Measurements from ENCODE around the gene GABRR3.

Gene GABRR3

DNA sequence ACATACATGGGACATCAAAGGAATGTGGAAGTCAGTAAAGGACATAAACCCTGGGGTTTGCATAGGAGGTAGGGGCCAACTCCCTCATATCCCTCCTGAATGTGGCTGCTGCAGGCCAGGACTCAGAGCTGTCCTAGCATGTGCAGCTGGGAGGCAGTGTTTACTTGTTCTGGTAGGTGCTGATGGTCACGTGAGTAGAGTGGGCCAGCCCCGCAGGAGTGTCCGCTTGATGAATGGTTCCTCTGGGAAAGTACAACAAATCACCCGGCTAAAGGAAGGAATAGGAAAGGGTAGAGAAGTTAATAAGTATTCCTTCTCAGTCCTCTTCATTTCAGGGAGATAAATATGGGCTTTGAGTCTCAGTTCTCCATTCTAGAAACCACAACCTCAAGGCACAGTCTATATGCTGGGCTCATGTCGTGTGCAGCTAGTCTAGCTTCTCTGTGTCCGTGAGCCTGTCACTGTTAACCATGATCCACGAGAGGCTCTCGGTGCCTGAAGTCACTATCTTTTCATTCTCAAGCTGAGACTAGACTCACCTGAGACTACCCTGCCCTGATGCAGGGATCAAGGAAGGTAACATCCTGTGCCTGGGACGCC is 80.8 kb downstream of the GABRR3 start:
- no peak for DNase-seq

DNA sequence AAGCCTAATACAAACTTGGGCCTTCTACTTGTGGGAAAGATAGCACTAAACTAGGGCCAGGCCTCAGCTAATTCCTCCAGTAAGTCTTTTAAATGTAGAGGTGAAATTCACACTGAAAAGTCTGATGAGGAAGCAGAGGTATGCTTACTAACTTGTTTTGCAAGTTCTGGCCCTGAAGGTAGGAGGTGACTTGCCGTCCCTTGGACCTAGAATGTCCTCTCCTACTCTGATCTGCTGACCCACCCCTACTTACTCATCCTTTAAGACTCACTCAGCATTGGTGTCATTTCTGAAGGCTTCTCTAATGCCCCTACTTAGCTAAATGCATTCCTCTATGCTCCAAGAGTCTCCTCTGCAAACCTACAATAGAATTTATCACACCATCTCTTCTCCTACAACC is 82.2 kb downstream of the GABRR3 start:
- no peak for DNase-seq

- no peak for DNase-seq
Measured at GRCh38 chr3:97952280-97952679, 82.8 kb downstream of the GABRR3 start.

- no peak for DNase-seq
Measured at GRCh38 chr3:97950360-97950759, 84.8 kb downstream of the GABRR3 start.

DNA sequence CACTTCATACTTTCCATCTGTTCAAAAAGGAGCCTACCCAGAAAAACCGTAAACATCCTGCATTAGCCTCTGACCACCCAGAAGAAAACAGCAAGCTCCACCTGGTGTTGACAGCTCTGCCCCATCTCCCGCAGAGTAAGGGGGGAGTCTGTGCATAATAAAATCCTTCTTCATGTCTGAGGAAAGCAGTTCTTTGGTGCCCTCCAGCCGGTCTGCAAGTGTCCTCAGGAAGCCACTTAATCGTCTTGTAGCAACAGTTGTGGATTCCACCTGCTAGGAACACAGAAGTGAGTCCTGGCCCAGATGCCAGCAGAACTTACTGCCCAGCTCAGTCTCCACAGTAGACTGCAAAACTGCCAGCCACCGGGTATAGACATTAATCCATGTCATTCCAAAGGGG is 85.4 kb downstream of the GABRR3 start:
- no peak for DNase-seq

GRCh38 chr3:97949110-97949485 is 86.0 kb downstream of the GABRR3 start:
- DNase-seq: no peak

DNA sequence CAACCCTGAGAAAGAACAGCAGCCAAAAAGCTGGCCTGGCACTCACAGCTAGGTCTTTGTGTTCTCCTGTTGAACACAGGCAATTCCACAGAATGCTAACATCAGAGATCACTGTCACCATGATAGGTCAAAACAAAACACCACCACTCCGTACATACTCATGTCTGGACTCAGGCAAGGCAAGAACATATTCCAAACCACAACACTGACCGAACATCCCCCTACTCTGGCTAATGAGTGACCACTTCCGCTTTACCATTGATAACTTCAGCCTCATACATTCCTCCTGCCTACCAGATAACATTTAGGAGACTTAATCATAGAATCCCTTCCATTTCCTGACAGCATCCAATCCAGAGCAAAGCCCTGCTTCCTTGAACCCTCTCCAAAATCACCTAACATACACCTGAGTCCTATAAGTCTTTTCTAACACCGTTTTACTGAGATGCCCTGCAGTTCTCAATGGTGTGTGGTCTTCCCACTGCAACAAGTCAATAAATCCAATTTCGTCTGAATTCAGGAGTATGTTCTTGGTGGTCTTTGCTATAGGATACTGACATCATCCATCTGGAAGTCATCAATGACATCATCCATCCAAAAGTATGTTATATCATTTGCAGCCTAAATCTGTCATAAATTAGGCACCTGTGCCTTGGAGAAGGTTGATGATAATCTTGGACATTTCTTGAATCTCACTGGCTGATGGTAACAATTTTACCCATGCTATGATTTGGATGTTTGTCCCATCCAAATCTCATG is 86.6 kb downstream of the GABRR3 start:
- no peak for DNase-seq

- DNase-seq: no peak
Measured at GRCh38 chr3:97942801-97943546, 92.1 kb downstream of the GABRR3 start.

- no peak for DNase-seq
Measured at GRCh38 chr3:97940034-97940433, 95.1 kb downstream of the GABRR3 start.

DNA sequence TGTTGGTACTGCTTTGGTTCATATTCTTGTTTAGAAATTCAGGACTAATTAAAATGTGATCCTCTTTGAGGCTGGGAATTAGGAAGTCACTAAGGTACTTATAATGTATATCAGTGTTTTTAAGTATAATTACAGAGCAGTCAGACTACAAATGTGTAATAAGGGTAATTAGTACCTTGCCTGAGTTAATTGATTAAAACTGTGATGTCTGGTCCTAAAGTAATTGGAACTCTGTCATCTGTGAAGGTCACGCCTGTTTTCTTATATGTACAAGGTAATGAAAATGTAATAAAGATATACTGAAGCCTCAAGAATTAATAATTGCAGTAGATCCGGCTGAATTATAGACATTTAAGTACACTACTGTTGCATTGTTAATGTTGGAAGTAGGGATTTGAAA is 95.7 kb downstream of the GABRR3 start:
- DNase-seq: no peak

DNA sequence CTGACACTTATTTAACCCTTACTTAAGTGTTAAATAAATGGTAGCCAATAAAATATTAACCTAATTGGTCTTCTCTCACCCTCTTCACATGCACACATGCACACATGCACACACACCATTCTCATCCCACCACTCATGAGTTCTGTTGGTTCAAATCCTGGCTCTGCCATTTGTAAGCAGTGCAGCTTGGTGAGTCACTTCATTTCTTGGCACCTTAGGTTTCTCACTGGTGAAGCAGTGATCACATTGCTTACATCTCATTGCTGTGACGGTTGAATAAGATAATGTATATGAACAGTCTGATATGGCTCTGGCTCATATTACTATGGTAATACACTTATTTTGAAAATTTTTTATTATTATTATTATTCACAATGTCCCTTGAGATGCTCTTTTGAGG is 96.7 kb downstream of the GABRR3 start:
- DNase-seq: no peak

DNA sequence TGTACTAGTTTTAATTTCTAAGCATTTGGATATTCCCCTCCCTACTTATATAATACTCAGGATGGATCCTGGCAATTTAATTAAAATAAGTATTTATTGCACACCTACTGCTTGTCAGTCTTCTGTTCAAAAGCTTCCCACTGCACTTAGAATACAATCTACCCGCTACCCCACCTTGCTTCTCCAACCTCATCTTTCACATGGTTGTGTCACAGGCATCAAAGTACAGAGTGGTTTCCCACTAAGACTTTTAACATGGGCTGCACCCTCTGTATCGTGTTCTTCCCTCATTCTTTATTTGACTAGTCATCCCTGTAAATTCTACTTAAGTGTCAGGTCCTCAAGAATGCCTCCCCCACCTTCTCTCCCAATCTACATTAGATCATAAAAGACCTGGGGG is 97.9 kb downstream of the GABRR3 start:
- DNase-seq: no peak

DNA sequence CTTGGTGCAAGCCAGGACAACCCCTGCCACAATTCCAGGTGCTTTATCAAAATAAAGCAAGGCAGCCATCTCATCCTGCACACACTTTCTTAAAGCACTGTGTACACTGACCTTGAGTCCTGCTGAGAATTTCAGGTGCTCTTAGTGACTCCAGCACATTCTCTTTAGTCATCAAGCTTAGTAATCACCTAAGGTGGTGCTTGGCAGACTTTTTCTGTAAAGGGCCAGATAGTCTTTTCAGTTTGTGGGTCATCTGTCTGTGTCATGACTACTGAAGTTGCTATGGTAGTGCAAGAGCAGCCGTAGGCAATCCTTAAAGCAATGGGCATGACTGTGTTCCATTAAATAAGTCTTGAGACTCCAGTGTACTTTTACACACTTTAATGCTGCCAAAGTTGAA is 99.3 kb downstream of the GABRR3 start:
- DNase-seq: no peak

Data from activated CD4-positive, CD25-positive, alpha-beta regulatory T cell treated with anti-CD3 and anti-CD28 coated beads, Interleukin-2, amount 50 U/mL, for 72 hours (primary cell).